ENCODE data around the gene TMEM53.
"Not testable (repeated sequence)": the region's sequence is repeated elsewhere in the genome, so short reads cannot be mapped to it uniquely, and the experiment has no call there.

TMEM53 gene

DNA sequence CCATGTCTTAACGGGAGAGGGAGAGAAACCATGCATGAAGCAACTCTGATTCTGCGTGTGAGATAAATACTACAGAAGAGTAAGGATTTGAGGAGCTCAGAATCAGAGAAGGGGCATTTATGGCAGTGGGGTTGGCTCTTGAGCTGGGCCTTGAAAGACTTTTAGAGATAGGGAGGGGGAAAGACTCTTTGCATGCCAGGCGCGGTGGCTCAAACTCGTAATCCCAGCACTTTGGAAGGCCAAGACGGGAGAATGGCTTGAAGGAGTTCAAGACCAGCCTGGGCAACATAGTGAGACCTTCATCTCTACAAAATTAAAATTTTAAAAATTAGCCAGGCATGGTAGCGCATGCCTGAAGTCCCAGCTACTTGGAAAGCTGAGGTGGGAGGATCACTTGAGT is 905 bp upstream of the TMEM53 start:
- no peak overlapping the region for H3K4me3 ChIP-seq (ENCODE audit: control insufficient read depth, low read depth, low read length)
- TF ChIP-seq, protein P1, sequence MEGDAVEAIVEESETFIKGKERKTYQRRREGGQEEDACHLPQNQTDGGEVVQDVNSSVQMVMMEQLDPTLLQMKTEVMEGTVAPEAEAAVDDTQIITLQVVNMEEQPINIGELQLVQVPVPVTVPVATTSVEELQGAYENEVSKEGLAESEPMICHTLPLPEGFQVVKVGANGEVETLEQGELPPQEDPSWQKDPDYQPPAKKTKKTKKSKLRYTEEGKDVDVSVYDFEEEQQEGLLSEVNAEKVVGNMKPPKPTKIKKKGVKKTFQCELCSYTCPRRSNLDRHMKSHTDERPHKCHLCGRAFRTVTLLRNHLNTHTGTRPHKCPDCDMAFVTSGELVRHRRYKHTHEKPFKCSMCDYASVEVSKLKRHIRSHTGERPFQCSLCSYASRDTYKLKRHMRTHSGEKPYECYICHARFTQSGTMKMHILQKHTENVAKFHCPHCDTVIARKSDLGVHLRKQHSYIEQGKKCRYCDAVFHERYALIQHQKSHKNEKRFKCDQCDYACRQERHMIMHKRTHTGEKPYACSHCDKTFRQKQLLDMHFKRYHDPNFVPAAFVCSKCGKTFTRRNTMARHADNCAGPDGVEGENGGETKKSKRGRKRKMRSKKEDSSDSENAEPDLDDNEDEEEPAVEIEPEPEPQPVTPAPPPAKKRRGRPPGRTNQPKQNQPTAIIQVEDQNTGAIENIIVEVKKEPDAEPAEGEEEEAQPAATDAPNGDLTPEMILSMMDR (IDR thresholded peaks at IDR 0.05; ENCODE audit: control insufficient read depth, insufficient read depth, low read depth, low read length, missing control alignments) = no peak
- DNase-seq (ENCODE audit: low read depth) = no peak

DNA sequence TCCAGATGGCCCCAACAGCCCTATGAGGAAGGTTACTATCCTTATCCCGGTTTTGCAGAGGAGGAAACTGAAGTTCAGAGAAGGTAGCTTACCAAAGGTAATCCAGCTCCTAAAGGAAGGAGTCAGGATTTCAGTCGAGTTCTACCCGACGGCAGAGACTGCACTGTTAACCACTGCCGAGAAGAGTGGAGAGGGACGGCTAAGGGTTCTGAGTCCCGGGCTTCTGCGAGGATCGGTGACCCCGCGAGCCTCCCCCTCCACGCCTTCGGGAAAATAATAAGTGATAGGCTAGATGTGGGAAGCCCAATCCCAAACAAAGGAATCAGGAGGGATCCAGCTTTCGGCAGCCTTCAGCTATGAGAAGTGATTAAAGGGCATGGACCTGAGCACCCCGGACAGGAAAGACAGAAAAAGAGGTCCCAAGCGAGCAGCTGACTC is 587 bp downstream of the TMEM53 start:
- DNase-seq (ENCODE audit: low read depth) = no peak
- peak overlapping the region; percentile 58 for H3K4me3 ChIP-seq (ENCODE audit: control insufficient read depth, low read depth, low read length)
- TF ChIP-seq, protein P1 (IDR thresholded peaks at IDR 0.05; ENCODE audit: control insufficient read depth, insufficient read depth, low read depth, low read length, missing control alignments) = no peak

DNA sequence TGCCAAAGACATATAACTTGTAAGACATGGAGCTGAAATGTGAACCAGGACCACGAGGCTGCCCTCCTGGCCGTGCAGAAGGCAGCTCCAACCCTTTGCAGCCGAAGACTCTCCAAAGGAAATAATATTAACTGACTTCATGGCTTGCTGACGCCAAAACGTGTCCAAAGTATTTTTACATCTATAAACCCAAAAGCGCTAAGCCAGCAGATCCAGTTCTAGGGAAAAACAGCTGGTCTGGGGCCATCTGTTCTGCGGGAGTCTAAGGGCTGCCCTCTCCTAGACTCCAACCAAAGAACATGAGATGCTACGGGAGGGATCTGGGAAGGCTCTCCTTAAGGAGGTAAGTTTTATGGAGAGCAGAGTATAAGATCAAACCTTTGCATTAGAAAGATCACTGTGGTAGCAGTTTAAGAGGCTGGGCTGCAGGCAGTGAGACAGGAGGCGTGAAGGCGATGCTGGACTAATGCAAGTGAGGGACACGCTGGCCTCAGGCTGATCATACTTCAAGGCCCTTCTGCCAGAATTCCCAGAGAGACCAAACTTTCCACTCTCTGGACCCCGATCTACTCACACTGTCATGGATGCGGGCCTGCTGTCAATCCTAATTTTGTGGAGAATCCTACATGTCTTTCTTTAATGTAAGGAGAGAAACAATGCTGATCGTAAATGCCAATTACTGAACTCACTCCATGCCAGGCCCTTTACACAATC is 1.2 kb downstream of the TMEM53 start:
- TF ChIP-seq, protein P1 (IDR thresholded peaks at IDR 0.05; ENCODE audit: control insufficient read depth, insufficient read depth, low read depth, low read length, missing control alignments) = no peak
- peak overlapping the region; percentile 58 for H3K4me3 ChIP-seq (ENCODE audit: control insufficient read depth, low read depth, low read length)
- DNase-seq (ENCODE audit: low read depth) = no peak

DNA sequence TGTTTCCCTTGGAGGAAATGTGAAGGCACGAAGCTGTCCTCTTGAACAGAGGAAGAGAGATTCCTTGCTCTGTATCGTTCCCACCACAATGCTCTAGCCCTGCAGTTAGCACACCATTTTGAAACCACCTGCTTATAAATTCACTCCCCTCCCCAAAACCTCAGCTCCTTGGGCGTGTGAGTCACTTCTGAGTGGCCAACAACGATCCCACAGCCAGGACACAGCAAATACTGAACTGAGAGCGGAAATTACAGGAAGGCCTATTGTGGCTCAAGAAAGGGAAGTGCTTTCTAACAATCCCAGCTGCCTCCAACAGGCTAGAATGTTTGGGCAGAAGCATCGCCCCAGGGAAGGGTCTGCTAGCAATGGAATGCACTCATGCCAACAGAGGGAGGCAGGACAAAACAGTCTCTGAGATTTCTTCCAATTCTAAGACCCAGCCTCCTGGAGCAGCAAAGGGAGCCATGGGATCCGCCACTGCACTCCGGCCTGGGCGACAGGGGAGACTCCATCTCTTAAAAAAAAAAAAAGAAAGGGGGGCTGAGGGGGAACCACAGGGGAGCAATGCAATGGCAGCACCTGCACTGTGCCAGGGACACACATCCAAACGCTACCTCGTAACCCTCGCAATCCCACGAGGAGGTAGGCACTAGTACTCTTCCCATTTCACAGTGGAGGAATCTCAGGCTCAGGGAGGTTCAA is 1.9 kb downstream of the TMEM53 start:
- TF ChIP-seq, protein P1 (IDR thresholded peaks at IDR 0.05; ENCODE audit: control insufficient read depth, insufficient read depth, low read depth, low read length, missing control alignments) = no peak
- H3K4me3 ChIP-seq (ENCODE audit: control insufficient read depth, low read depth, low read length) = no peak overlapping the region
- no peak for DNase-seq (ENCODE audit: low read depth)

DNA sequence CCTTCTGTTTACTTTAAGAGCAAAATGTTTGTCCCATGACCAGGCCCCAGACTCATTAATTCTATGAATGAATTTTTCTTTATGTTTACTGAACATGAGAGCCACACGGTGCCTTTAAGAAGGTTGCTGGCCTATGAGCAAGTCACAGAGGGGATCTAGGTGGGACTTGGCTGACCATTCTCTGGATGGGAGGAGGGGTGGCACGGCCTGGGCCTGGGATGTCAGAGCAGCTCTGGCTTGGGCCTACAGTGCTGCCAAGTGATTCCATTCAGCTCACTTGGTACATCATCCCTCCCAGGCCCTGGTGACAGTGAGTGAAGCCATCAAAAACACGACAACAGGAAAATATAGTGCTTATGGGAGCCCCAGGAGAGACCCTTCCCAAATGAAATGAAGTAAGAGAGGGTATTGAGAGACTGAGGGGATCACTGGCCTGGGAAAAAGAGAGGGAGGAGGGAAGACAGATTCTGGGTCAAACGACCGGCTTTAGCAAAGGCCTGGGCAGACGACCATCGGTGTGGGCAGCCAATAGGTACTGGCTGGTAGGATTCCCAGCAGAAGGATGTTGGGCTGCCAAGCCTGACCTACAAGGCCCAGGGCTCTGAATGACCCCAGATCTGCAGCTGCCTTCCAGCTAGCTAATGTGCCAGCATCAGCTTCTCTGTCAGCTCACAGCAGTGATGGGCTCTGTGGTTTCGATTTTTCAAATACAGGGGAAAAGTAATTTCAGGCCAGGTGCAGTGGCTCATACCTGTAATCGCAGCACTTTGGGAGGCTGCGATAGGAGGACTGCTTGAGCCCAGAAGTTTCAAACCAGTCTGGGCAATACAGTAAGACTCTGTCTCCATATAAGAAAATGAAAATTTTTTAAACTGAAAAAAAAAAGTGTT is 3.3 kb downstream of the TMEM53 start:
- TF ChIP-seq, protein P1 (IDR thresholded peaks at IDR 0.05; ENCODE audit: control insufficient read depth, insufficient read depth, low read depth, low read length, missing control alignments) = no peak
- no peak overlapping the region for H3K4me3 ChIP-seq (ENCODE audit: control insufficient read depth, low read depth, low read length)
- DNase-seq (ENCODE audit: low read depth) = no peak

DNA sequence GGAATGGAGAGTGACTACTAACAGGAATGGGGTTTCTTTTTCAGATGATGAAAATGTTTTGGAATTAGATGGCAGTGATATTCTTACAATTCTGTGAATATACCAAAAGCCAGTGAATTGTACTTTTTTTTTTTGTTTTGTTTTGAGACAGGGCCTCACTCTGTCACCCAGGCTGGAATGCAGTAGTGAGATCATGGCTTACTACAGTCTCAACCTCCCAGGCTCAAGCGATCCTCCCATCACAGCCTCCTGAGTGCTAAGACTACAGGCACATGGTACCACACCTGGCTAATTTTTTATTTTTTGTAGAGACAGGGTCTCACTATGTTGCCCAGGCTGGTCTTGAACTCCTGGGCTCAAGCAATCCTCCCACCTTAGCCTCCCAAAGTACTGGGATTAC is 7.6 kb downstream of the TMEM53 start:
- H3K4me3 ChIP-seq (ENCODE audit: control insufficient read depth, low read depth, low read length); DNase-seq (ENCODE audit: low read depth): not testable (repeated sequence)
